ENCODE measurements around the gene GPR62. TPM values are rescaled to one million over a fixed set of nuclear protein-coding genes. Genes with fewer than 3 reads are reported as not detected.

GPR62 gene
- polyA plus RNA-seq, 1 of the 3 experiments (the other 2 are of a cell fraction): 0.02 TPM

Small RNA genes lying within 50 kb of the gene (small RNA-seq; reads per million reads assigned to genes)
- 0 reads per million in 7 experiments for gene AC115284.1

Other genes starting within 250 kb of the GPR62 start
- gene GRM2, start 248.3 kb upstream of the GPR62 start, polyA plus RNA-seq (2012; rRNA removed): 0.15 and 0.24 TPM in 2 replicates
- gene IQCF6, start 176.1 kb upstream of the GPR62 start, polyA plus RNA-seq (2012; rRNA removed): not detected in 2 replicates
- not detected in 2 replicates for gene IQCF2, start 93.8 kb upstream of the GPR62 start, polyA plus RNA-seq (2012; rRNA removed)
- not detected in 2 replicates for gene IQCF5, start 79.8 kb upstream of the GPR62 start, polyA plus RNA-seq (2012; rRNA removed)
- not detected in 2 replicates for gene IQCF1, start 52.0 kb upstream of the GPR62 start, polyA plus RNA-seq (2012; rRNA removed)
- 49.6 and 52.0 TPM in 2 replicates for gene RRP9, start 13.5 kb upstream of the GPR62 start, polyA plus RNA-seq (2012; rRNA removed)
- gene PARP3, start 13.0 kb upstream of the GPR62 start, polyA plus RNA-seq (2012; rRNA removed): 31.1 and 35.2 TPM in 2 replicates
- gene PCBP4, start 12.1 kb downstream of the GPR62 start, polyA plus RNA-seq (2012; rRNA removed): 97.4 and 118 TPM in 2 replicates
- gene ABHD14B, start 18.7 kb downstream of the GPR62 start, polyA plus RNA-seq (2012; rRNA removed): 64.1 and 88.3 TPM in 2 replicates
- 22.1 and 31.5 TPM in 2 replicates for gene ABHD14A, start 19.7 kb downstream of the GPR62 start, polyA plus RNA-seq (2012; rRNA removed)
- gene ACY1, start 28.2 kb downstream of the GPR62 start, polyA plus RNA-seq (2012; rRNA removed): 93.0 and 96.2 TPM in 2 replicates
- gene RPL29, start 40.5 kb downstream of the GPR62 start, polyA plus RNA-seq (2012; rRNA removed): 3,173 and 3,642 TPM in 2 replicates
- 24.3 and 25.8 TPM in 2 replicates for gene DUSP7, start 101.2 kb downstream of the GPR62 start, polyA plus RNA-seq (2012; rRNA removed)
- 9.6 and 11.7 TPM in 2 replicates for gene POC1A, start 199.0 kb downstream of the GPR62 start, polyA plus RNA-seq (2012; rRNA removed)
- gene ALAS1, start 242.8 kb downstream of the GPR62 start, polyA plus RNA-seq (2012; rRNA removed): 42.4 and 47.9 TPM in 2 replicates